ENCODE data around the gene LNP1.
"Not testable (repeated sequence)": the region's sequence is repeated elsewhere in the genome, so short reads cannot be mapped to it uniquely, and the experiment has no call there.

Gene LNP1

GRCh38 chr3:100470951-100471350 lies 69.6 kb downstream of the LNP1 start:
- CTCF ChIA-PET = no interaction called here
- POLR2A ChIA-PET = no interaction called here
- TF ChIP-seq CTCF (IDR thresholded peaks at IDR 0.05; ENCODE audit: insufficient read depth, low read length, missing control alignments) = no peak
- DNase-seq (ENCODE audit: low read depth, low spot score) = no peak
- no peak overlapping the region for H3K4me3 ChIP-seq (ENCODE audit: low read depth, low read length)

- ChIA-PET POLR2A (no interaction called here), CTCF (no interaction called here)
- no peak for TF ChIP-seq CTCF (IDR thresholded peaks at IDR 0.05; ENCODE audit: insufficient read depth, low read length, missing control alignments)
- no peak overlapping the region for H3K4me3 ChIP-seq (ENCODE audit: low read depth, low read length)
- no peak for DNase-seq (ENCODE audit: low read depth, low spot score)
These were observed 70.1 kb downstream of the LNP1 start for GRCh38 chr3:100471444-100471843.

GRCh38 chr3:100477851-100478360 lies 76.6 kb downstream of the LNP1 start:
- CTCF ChIA-PET; H3K4me3 ChIP-seq (ENCODE audit: low read depth, low read length); DNase-seq (ENCODE audit: low read depth, low spot score); POLR2A ChIA-PET: not testable (repeated sequence)

- DNase-seq (ENCODE audit: low read depth, low spot score); H3K4me3 ChIP-seq (ENCODE audit: low read depth, low read length); POLR2A ChIA-PET: not testable (repeated sequence)
- CTCF ChIA-PET = interaction anchor here (2.8 kb wide), 1 partner anchor 15 kb away, joined by 15 read pairs; no protein-coding TSS in a partner anchor
These were observed 77.2 kb downstream of the LNP1 start for GRCh38 chr3:100478521-100478920.

GRCh38 chr3:100480081-100480480 lies 78.7 kb downstream of the LNP1 start:
- ChIA-PET CTCF (interaction anchor here (1.6 to 2.8 kb wide), 2 partner anchors 17 to 110 kb away, joined by 6 to 15 read pairs; no protein-coding TSS in a partner anchor), POLR2A (interaction anchor here (0.6 kb wide), 1 partner anchor 95 kb away, joined by 3 read pairs; no protein-coding TSS in a partner anchor)
- TF ChIP-seq CTCF (IDR thresholded peaks at IDR 0.05; ENCODE audit: insufficient read depth, low read length, missing control alignments) = no peak
- no peak overlapping the region for H3K4me3 ChIP-seq (ENCODE audit: low read depth, low read length)
- no peak for DNase-seq (ENCODE audit: low read depth, low spot score)

GRCh38 chr3:100482176-100482575 lies 80.8 kb downstream of the LNP1 start:
- TF ChIP-seq CTCF (IDR thresholded peaks at IDR 0.05; ENCODE audit: insufficient read depth, low read length, missing control alignments) = no peak
- DNase-seq (ENCODE audit: low read depth, low spot score) = no peak
- no peak overlapping the region for H3K4me3 ChIP-seq (ENCODE audit: low read depth, low read length)
- CTCF ChIA-PET = interaction anchor here (1.3 kb wide), 1 partner anchor 109 kb away, joined by 3 read pairs; no protein-coding TSS in a partner anchor
- POLR2A ChIA-PET = no interaction called here

- DNase-seq (ENCODE audit: low read depth, low spot score) = no peak
- ChIA-PET CTCF (interaction anchor here (1.0 to 4.8 kb wide), 2 partner anchors 21 to 410 kb away, joined by 3 to 30 read pairs; no protein-coding TSS in a partner anchor), POLR2A (interaction anchor here (0.8 kb wide), 1 partner anchor 9 kb away, joined by 4 read pairs; the partner anchor contains the start of gene TMEM45A)
- TF ChIP-seq CTCF (IDR thresholded peaks at IDR 0.05; ENCODE audit: insufficient read depth, low read length, missing control alignments) = no peak
- H3K4me3 ChIP-seq (ENCODE audit: low read depth, low read length) = no peak overlapping the region
These were observed 82.2 kb downstream of the LNP1 start for GRCh38 chr3:100483529-100483928.

Data from AG04449 (cell line).